GM19240 (cell line): ENCODE data around the gene THOC2.
"Not testable (repeated sequence)": the region's sequence is repeated elsewhere in the genome, so short reads cannot be mapped to it uniquely, and the experiment has no call there.

Experiments
- DNase-seq: peaks from one replicate; pipeline ENCODE4 v3.0.0; 2011; ENCODE audit warnings: low spot score; ENCODE audit not compliant: insufficient read length

Gene THOC2

DNA sequence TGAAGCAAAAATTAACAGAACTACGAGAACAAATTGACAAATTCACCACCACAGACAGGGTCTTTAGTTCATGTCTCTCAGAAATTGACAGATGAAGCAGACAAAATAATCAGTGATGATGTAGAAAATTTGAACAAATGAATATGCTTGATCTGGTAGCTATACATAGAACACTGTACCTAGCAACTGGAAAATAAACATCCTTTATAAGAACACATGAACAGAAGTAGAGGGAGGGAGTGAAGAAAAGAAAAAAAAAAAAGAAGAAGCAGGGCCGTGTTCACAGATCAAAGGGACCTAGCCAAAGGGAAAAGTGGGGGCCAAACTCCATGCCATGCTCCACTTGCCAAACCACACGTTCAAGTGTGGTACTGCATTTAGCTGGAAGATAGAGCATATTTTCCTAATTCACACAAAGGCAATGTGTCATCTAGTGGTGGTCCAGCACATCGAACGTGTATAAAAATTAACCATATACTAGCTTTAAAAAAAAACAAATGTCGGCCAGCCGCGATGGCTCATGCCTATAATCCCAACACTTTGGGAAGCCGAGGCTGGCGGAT lies 5.6 kb upstream of the THOC2 start:
- DNase-seq, result no peak

DNA sequence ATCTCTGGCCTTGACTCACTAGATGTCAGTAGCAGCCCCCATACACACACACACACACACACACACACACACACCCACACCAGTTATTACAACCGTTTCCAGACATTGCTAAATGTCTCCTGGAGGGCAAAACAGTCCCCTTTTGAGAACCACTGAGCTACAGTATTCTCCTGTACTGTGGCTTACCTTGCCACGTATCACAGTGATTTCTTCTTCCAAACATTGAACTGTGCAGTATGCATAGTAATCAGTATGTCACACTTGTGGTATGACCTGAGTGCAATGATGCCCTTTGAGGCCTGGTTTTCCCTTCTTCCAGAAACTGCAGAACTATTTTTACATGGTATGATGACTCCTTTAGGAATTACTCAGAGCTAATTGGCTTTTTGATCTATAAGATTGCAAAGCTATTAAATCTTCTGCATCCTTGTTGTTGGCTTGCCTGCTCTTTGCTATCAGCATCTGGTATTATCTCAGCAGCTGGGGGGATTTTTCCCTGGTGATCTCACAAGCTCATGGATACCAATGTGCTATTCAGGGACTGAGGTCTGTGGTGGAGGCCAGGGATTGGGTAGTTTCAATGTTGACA lies 3.6 kb upstream of the THOC2 start:
- DNase-seq, result no peak

DNA sequence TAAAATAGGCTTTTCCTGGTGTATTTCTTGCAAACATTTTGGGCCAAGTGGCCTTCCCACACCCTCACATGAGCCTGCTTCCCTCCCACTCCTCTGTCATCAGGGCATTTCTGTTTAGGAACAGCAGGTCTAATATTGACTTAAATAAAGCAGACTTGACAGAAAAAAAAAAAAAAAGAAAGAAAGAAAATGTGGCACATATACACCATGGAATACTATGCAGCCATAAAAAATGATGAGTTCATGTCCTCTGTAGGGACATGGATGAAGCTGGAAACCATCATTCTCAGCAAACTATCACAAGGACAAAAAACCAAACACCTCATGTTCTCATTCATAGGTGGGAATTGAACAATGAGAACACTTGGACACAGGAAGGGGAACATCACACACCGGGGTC lies 2.3 kb upstream of the THOC2 start:
- not testable (repeated sequence) for DNase-seq

DNA sequence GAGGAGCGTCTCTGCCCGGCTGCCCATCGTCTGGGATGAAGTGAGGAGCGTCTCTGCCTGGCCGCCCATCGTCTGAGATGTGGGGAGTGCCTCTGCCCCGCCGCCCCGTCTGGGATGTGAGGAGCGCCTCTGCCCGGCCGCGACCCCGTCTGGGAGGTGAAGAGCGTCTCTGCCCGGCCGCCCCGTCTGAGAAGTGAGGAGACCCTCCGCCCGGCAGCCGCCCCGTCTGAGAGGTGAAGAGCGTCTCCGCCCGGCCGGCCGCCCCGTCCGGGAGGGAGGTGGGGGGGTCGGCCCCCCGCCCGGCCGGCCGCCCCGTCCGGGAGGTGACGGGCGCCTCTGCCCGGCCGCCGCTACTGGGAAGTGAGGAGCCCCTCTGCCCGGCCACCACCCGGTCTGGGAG lies 1.2 kb upstream of the THOC2 start:
- DNase-seq, result not testable (repeated sequence)

DNA sequence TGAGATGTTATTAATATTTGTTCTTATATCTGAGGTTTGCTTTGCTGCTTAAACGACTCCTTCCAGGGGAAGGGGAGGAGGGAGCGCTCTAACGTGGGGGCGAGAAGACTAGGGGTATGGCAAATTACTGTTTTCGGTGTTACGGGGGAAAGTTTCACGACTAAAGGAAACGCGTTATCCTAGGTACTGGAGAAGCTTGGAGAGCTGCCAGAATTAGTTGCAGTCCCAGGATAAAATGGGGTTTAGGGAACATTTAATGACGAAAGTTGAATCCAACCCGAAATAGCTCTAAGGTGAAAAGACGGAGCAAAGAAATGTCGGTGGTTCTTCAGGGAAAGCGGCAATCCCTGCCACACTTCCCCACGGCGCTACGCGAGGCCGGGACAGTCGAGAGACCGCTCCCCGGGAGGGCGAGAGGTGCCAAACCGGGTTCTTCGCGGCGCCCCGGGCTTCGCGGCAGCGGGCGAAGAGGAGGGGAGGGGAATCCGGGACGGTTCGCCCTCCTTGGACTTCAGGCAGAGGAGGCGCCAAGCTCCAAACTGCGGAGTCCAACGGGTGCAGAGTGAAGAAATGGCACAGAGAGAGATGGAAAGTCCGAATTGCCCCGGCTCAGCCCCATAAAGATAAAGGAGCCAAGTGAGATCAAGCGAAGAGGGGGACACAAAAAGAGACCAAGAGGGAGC lies 724 bp downstream of the THOC2 start:
- no peak for DNase-seq

DNA sequence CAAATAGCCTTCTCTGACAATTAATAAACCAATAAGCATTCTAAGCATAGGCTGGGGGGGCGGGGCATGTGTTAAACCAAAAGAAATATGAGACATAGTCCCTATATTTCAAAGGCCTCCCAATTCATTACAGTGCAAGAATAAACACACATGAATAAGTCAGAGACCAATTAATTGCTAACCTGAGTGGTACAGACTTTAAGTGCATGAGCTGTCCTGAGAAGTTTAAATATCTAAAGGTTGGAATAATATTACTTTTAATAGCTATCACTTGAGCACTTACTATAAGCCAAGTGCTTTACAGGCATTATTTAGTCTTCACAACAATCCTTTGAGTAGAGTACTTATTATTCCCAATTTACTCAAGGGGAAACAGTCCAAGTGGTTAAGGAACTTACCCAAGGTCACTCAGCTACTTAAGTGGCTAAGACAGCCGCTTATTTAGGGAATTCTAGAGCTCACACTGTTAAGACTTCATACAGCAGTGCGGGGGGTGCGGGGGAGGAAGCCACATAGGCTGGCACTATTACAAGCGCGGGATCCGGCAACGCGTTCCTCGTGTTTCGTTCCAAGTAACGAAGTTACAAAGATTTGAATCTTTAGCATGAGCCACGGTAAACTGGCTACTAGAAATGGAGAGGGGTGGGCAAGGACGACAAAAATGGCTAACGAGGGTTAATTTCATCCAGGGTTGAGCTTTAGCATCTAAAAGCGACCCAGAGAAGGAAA lies 1.4 kb downstream of the THOC2 start:
- no peak for DNase-seq

DNA sequence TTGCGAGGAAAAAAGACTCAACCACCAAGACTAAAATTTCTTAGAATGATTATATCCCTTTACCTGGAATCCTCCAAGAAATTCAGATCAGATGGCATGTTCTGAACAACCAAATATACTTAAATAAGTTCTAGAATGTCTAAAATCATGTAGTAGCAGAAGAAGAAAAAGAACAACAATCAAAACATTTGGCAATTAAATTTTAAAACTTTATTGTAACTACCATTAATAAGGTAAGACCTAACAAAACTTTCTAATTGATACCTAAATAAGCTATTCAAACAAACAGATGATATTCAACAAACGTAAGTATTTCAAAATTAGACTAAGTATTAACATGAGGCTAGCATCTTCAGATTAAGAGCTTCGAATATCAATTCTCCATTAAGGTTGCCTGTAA lies 4.3 kb downstream of the THOC2 start:
- DNase-seq, result no peak

DNA sequence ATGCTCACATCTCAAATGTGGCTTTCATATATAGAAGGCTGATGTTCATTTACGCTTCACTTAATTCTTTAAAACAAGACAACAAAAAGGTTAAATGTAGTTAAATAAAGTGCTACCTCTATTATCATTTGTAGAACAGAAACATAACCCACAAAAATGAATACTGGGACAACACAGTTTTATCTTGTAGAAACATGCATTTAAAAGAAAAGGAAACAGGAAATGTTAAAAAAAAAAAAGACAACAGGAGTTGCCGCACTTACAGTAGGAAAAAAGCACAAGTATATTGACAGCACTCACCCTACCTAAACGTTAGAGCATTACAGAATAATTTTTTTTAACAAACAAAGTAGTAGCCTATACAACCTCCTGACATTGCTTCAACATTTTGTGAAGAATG lies 4.8 kb downstream of the THOC2 start:
- DNase-seq, result no peak

DNA sequence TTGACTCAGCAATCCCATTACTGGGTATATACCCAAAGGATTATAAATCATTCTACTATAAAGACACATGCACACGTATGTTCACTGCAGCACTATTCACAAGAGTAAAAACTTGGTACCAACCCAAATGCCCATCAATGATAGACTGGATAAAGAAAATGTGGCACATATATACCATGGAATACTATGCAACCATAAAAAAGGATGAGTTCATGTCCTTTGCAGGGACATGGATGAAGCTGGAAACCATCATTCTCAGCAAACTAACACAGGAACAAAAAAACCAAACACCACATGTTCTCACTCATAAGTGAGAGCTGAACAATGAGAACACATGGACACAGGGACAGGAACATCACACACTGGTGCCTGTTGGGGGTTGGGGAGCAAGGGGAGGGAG lies 10.7 kb downstream of the THOC2 start:
- not testable (repeated sequence) for DNase-seq

DNA sequence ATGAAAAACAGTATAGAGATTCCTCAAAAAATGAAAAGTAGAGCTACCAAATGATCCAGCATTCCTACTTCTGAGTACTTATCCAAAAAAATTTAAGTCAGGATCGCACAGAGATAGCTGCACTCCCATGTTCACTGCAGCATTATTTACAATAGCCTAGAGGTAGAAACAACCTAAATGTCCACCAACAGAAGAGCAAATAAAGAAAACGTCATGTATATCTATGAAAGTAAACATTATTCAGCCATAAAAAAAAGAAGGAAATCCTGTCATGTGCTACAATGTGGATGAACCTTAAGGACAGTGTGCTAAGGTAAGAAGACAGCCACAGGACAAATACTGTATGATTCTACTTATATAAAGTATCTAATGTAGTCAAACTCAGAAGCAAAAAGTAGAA lies 12.4 kb downstream of the THOC2 start:
- no peak for DNase-seq

DNA sequence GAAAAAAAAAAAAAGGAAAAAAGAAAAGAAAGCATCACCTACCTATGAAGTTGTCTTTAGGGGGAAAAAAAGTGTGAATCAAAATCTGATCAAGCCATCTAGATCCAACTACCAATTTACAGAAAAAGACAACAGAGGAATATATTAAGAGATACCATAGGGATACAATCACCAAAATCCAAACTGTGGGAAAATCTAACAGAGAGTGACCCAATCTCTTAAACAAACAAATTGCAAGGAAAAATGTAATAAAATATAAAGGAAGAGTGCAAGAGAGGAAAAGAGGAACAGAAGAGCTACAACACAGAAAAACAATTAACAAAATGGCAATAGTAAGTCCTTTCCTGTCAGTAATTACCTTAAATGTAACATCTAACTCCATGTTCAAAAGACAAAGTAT lies 19.0 kb downstream of the THOC2 start:
- no peak for DNase-seq

DNA sequence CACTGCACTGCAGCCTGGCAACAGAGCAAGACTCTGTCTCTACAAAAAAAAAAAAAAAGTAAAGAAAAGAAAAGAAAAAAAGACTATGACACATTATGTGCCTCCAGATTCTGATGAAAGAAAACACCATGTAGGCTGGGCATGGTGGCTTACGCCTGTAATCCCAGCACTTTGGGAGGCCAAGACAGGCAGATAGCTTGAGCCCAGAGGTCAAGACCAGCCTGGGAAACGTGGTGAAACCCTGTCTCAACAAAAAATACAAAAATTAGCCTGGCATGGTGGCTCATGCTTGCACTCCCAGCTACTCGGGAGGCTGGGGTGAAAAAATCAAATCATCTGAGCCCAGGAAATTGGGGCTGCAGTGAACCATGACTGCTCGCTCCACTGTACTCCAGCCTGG lies 19.4 kb downstream of the THOC2 start:
- no peak for DNase-seq

DNA sequence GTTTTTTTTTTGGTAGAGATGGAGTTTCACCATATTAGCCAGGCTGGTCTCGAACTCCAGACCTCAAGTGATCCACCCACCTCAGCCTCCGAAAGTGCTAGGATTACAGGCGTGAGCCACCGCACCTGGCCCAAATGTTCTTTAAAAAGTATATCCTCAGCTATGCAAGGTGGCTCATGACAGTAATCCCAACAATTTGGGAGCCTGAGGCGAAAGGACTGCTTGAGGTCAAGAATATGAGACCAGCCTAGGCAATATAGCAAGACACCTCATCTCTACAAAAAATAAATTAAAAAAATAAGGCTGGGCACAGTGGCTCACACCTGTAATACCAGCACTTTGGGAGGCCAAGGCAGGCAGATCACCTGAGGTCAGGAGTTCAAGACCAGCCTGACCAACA lies 21.7 kb downstream of the THOC2 start:
- not testable (repeated sequence) for DNase-seq

DNA sequence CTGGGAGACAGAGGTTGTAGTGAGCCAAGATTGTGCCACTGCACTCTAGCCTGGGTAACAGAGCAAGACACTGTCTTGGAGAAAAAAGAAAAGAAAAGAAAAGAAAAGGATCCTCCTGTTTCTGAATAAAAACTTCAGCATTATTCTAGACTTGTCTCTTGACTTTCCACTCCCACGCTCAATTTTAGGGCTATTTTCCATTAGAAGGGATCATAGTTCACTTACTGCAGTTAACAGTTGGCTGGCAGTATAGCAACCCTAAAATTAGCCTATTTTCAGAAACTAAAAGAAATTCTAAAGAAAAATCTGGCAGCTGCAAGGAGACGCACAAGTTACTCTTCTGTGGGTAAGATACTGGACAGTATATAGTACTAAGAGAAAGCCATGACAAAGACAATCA lies 28.1 kb downstream of the THOC2 start:
- DNase-seq, result no peak

DNA sequence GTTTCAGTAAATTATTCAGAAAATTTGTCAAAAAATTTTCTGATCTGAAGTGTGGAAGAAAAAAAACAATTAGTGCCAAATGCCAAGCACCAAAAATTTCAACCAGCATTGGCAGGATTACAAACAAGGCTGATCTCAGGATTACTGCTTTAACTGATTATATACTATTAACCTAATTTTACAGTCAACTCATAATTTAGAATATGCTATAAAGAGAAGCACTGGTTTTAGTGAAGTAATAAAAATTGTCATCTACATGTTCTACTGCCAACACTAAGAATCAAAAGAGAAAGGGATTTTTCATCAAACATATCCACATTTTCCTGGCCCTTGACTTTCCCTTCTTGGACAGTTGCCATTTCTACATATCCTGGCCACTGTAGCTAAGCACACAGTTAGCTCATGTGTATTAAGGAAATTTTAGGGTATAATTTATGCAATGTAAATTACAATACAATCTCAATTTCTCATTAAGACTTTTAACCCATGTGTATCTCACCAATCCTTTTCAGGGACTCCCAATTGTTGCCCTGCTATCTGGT lies 33.8 kb downstream of the THOC2 start:
- no peak for DNase-seq

DNA sequence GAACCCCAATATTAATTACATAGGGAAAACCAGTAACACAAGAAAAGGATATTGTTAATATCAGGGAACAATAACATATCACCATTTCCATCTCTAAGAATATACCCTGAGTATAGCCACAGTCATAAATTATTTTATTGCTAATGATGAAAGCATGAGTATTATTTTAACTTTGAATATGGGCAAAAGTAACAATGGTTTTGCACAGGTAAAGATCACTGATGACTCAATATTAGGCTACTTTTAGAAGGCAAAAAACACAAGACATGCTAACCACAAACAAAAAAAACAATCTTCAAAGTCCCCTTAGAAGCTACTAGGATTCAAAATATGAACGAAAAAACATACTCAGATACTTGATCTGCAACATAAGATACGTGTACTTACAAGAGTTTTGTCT lies 36.5 kb downstream of the THOC2 start:
- DNase-seq, result no peak

DNA sequence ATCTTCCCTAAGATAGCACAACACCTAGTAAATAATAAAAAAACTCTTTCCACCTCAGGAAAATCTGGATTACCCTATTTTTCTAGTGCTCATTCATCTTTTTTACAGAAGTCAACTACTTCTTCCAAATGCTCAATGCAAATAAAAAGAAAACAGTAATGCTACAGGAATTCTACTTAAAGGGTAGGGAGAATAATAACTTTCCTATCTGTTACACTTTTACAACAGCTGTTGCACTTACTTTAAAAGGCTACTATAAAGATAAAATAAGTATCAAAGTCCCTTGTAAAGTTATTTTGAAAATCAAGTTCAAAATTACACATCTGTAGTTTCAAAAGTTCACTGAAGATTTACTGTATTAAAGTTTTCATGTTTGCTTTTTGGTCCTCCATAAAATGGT lies 37.6 kb downstream of the THOC2 start:
- DNase-seq, result no peak

DNA sequence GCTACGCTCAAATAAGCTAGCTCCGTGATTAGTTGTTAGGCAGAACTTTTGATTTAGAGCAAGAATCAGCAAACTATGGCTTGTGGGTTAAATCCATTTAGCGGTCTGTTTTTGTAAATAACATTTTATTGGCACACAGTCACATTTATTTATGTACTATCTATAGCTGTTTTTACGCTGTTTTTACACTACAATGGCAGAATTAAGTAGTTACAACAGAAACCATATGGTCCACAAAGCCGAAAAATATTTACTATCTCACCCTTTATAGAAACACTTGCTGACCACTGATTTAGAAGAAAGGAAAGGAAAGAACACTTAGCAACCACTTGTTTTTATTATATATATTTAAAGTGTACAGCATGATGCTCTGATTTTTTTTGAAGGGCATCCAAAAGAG lies 41.1 kb downstream of the THOC2 start:
- DNase-seq, result no peak

DNA sequence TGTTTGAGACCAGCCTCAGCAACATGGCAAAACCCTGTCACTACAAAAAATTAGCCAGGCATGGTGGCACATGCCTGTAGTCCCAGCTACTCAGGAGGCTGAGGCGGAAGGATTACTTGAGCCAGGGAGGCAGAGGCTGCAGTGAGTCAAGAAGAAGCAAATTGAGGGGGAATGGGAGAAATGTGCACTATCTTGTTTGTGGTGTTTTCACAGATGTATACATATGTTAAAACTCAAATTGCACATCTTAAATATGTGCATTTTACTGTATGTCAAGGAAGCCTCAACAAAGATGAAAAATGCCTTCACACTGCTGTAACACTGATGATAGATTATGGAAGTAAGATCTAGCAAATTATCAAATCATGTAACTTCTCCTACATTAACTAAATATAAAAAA lies 44.3 kb downstream of the THOC2 start:
- DNase-seq, result no peak

DNA sequence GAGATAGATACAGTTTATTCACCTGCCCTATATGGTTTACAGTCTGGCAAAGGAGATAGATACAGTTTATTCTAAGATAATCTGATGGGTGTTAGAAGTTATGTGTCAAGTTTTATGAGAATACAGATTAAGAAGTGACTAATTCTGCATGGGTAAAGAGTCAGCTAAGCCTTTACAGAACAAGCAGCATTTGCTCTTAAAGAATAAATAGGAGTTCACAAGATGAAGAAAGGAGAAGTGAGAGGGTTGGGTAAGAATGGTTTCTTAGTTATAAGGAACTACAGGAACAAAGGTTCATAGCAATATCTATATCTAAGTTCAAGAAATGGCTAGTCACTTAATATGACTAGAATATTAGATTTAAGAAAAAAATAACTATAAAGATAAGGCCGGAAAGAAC lies 47.6 kb downstream of the THOC2 start:
- DNase-seq, result no peak

DNA sequence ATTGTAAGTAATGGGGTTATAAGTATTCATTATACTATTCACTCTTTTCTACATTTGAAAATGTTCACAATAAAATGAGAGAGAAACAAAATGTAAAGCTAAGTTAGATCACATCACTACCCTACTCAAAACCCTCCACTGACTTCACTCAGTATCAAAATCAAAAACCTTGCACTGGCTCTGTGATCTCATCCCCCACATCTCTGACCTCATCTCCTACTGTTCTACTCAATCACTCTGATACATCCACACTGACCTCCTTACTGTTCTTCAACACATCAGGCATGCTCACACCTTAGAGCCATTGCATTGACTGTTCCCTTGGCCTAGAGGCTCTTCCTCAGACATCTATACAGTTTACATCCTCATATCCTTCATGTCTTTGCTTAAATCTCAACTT lies 50.7 kb downstream of the THOC2 start:
- DNase-seq, result no peak

DNA sequence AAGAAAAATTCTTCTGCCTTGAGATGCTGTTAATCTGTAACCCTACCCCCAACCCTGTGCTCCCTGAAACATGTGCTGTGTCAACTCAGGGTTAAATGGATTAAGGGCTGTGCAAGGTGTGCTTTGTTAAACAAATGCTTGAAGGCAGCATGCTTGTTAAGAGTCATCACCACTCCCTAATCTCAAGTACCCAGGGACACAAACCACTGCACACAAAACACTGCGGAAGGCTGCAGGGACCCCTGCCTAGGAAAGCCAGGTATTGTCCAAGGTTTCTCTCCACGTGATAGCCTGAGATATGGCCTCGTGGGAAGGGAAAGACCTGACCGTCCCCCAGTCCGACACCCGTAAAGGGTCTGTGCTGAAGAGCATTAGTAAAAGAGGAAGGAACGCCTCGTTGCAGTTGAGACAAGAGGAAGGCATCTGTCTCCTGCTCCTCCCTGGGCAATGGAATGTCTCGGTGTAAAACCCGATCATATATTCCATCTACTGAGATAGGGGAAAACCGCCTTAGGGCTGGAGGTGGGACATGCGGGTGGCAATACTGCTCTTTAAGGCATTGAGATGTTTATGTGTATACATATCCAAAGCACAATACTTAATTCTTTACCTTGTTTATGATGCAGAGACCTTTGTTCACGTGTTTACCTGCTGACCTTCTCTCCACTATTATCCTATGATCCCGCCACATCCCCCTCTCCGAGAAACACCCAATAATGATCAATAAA lies 53.0 kb downstream of the THOC2 start:
- not testable (repeated sequence) for DNase-seq
